GM19023 (cell line): ENCODE measurements around the gene JUND.
A peak's percentile ranks its signal among the peaks of the same experiment; 100 is the strongest.

Experiments
- ATAC-seq: cut with Tn5 transposase; IDR thresholded peaks from one replicate; pipeline ENCODE4 v1.9.1; 2021; ENCODE audit warnings: mild to moderate bottlenecking, moderate library complexity; ENCODE audit not compliant: unreplicated experiment

JUND gene

GRCh38 chr19:18308948-18309325, 27.5 kb upstream of the JUND start:
- no peak for ATAC-seq

- ATAC-seq: no peak
These were observed 26.9 kb upstream of the JUND start for GRCh38 chr19:18308051-18308947.

GRCh38 chr19:18307271-18307681, 25.9 kb upstream of the JUND start:
- no peak for ATAC-seq

- ATAC-seq: no peak
These were observed 25.5 kb upstream of the JUND start for GRCh38 chr19:18306888-18307260.

- ATAC-seq: no peak
These were observed 24.9 kb upstream of the JUND start for GRCh38 chr19:18306209-18306887.

GRCh38 chr19:18304458-18305310, 23.3 kb upstream of the JUND start:
- no peak for ATAC-seq

- ATAC-seq: no peak
These were observed 22.7 kb upstream of the JUND start for GRCh38 chr19:18304208-18304457.

GRCh38 chr19:18301718-18302111, 20.3 kb upstream of the JUND start:
- no peak for ATAC-seq

- ATAC-seq: no peak
These were observed 19.7 kb upstream of the JUND start for GRCh38 chr19:18300930-18301717.

- ATAC-seq: no peak
These were observed 18.2 kb upstream of the JUND start for GRCh38 chr19:18299654-18300053.

- ATAC-seq: no peak
These were observed 17.2 kb upstream of the JUND start for GRCh38 chr19:18298601-18299000.

GRCh38 chr19:18297308-18297707, 15.9 kb upstream of the JUND start:
- no peak for ATAC-seq

- no peak for ATAC-seq
These were observed 13.6 kb upstream of the JUND start for GRCh38 chr19:18295034-18295451.

GRCh38 chr19:18294467-18294864, 13.0 kb upstream of the JUND start:
- ATAC-seq: no peak

- ATAC-seq: no peak
These were observed 12.4 kb upstream of the JUND start for GRCh38 chr19:18293642-18294466.

- no peak for ATAC-seq
These were observed 11.6 kb upstream of the JUND start for GRCh38 chr19:18292810-18293641.

GRCh38 chr19:18292462-18292809, 11.0 kb upstream of the JUND start:
- no peak for ATAC-seq

- ATAC-seq: peak; percentile 43
These were observed 10.4 kb upstream of the JUND start for GRCh38 chr19:18291590-18292461.
